ES-I3 (cell line): ENCODE measurements around the gene RELB.

ENCODE experiments used
- H3K36me3 ChIP-seq: 2 replicates; pipeline ENCODE4 v1.6.1; 2013; ENCODE audit warnings: mild to moderate bottlenecking, low read length, control low read depth, moderate library complexity; ENCODE audit not compliant: insufficient read depth
- H3K4me1 ChIP-seq: 2 replicates; pipeline ENCODE4 v1.6.1; 2013; ENCODE audit warnings: mild to moderate bottlenecking, control low read depth, low read length; ENCODE audit not compliant: insufficient read depth
- H3K9ac ChIP-seq: 2 replicates; pipeline ENCODE4 v1.6.1; 2013; ENCODE audit warnings: low read depth, mild to moderate bottlenecking, low read length, moderate library complexity
- H3K9me3 ChIP-seq: 2 replicates; pipeline ENCODE4 v1.6.1; 2013; ENCODE audit warnings: mild to moderate bottlenecking, low read length, moderate library complexity; ENCODE audit not compliant: control insufficient read depth, insufficient read depth

RELB gene

DNA sequence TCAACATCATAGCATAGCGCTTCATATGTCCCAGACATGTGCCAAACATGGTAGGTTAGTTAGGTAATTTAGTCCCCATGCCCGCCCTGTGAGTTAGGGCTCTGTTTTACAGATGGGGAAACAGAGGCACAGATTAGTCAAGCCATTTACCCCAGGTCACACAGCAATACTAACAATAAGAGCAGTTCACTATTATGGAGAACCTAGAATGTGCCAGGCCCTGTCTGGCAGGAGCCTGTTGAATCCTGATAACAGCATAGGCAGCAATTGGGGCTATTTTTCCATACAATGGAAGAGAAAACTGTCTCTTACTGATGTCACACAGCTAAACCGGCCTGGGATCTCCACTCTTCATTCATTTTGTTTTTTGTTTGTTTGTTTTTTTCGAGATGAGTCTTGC, 85.2 kb downstream of the RELB start:
- no peaks in the 10 kb centered on the region for H3K4me1 ChIP-seq
- H3K9ac ChIP-seq = no peak overlapping the region
- H3K36me3 ChIP-seq = peaks cover 17% of the 10 kb centered on the region
- no peaks in the 10 kb centered on the region for H3K9me3 ChIP-seq

GRCh38 chr19:45087531-45087930, 86.3 kb downstream of the RELB start:
- Histone ChIP-seq H3K9ac (no peak overlapping the region), H3K4me1 (no peaks in the 10 kb centered on the region), H3K36me3 (peaks cover 14% of the 10 kb centered on the region), H3K9me3 (no peaks in the 10 kb centered on the region)
